Stomach smooth muscle (tissue), 2 donors: ENCODE data around the gene SYK.

Experiments used
- H3K27ac ChIP-seq: one replicate; pipeline ENCODE4 v1.7.0; 2013; ENCODE audit warnings: mild to moderate bottlenecking, low read length, inconsistent platforms
- H3K27me3 ChIP-seq, 2 donors: one replicate each; pipeline ENCODE4 v1.7.0; 2013; ENCODE audit warnings: low read length in 2 of 2; ENCODE audit not compliant: insufficient read depth in 2 of 2, control insufficient read depth in 1 of 2
- H3K36me3 ChIP-seq, 2 donors: one replicate each; pipeline ENCODE4 v1.7.0; 2013; ENCODE audit warnings: low read length in 2 of 2; ENCODE audit not compliant: control insufficient read depth in 2 of 2, insufficient read depth in 2 of 2
- H3K4me1 ChIP-seq: one replicate; pipeline ENCODE4 v1.7.0; 2013; ENCODE audit warnings: low read length; ENCODE audit not compliant: control insufficient read depth, insufficient read depth
- H3K4me3 ChIP-seq, 2 donors: one replicate each; pipeline ENCODE4 v1.7.0; 2013; ENCODE audit warnings: low read length in 2 of 2
- H3K9ac ChIP-seq, 2 donors: one replicate each; pipeline ENCODE4 v1.7.0; 2013; ENCODE audit warnings: low read length in 2 of 2, mild to moderate bottlenecking in 1 of 2
- H3K9me3 ChIP-seq, 2 donors: one replicate each; pipeline ENCODE4 v1.7.0; 2013; ENCODE audit warnings: low read length in 2 of 2; ENCODE audit not compliant: control insufficient read depth in 2 of 2
- donor health status: healthy.
- donor health status: Pancreatic carcinoma.

SYK gene

GRCh38 chr9:90848866-90849265 lies 47.2 kb downstream of the SYK start:
- no peaks in the 10 kb centered on the region for H3K4me1 ChIP-seq
- no peaks in the 10 kb centered on the region for H3K9me3 ChIP-seq
- peaks cover 0 to 4% of the 10 kb centered on the region in 2 donors for H3K27me3 ChIP-seq
- H3K4me3 ChIP-seq: no peak overlapping the region
- no peak overlapping the region for H3K9ac ChIP-seq
- peaks cover 0 to 3% of the 10 kb centered on the region in 2 donors for H3K36me3 ChIP-seq
- H3K27ac ChIP-seq: no peak overlapping the region

GRCh38 chr9:90851444-90851843 lies 49.8 kb downstream of the SYK start:
- Histone ChIP-seq H3K4me1 (no peaks in the 10 kb centered on the region), H3K4me3 (no peak overlapping the region), H3K27ac (no peak overlapping the region), H3K36me3 (peaks cover 0 to 3% of the 10 kb centered on the region in 2 donors), H3K9me3 (no peaks in the 10 kb centered on the region), H3K9ac (no peak overlapping the region), H3K27me3 (peaks cover 0 to 2% of the 10 kb centered on the region in 2 donors)

- H3K4me3 ChIP-seq: no peak overlapping the region
- H3K27ac ChIP-seq: no peak overlapping the region
- H3K4me1 ChIP-seq: no peaks in the 10 kb centered on the region
- H3K9ac ChIP-seq: no peak overlapping the region
- no peaks in the 10 kb centered on the region for H3K27me3 ChIP-seq
- no peaks in the 10 kb centered on the region for H3K9me3 ChIP-seq
- no peaks in the 10 kb centered on the region for H3K36me3 ChIP-seq
Observed at GRCh38 chr9:90853945-90854344, 52.3 kb downstream of the SYK start.

GRCh38 chr9:90854637-90855175 lies 53.1 kb downstream of the SYK start:
- no peaks in the 10 kb centered on the region for H3K4me1 ChIP-seq
- no peak overlapping the region for H3K9ac ChIP-seq
- H3K36me3 ChIP-seq: no peaks in the 10 kb centered on the region
- H3K4me3 ChIP-seq: no peak overlapping the region
- no peaks in the 10 kb centered on the region for H3K9me3 ChIP-seq
- no peak overlapping the region for H3K27ac ChIP-seq
- H3K27me3 ChIP-seq: no peaks in the 10 kb centered on the region

GRCh38 chr9:90855208-90855902 lies 53.7 kb downstream of the SYK start:
- Histone ChIP-seq H3K9ac (no peak overlapping the region), H3K9me3 (no peaks in the 10 kb centered on the region), H3K4me3 (no peak overlapping the region), H3K27me3 (no peaks in the 10 kb centered on the region), H3K36me3 (no peaks in the 10 kb centered on the region), H3K27ac (no peak overlapping the region), H3K4me1 (no peaks in the 10 kb centered on the region)

- Histone ChIP-seq H3K4me1 (no peaks in the 10 kb centered on the region), H3K9me3 (no peaks in the 10 kb centered on the region), H3K4me3 (no peak overlapping the region), H3K36me3 (no peaks in the 10 kb centered on the region), H3K27me3 (no peaks in the 10 kb centered on the region), H3K27ac (no peak overlapping the region), H3K9ac (no peak overlapping the region)
Observed at GRCh38 chr9:90857091-90857490, 55.5 kb downstream of the SYK start.

- Histone ChIP-seq H3K4me3 (no peak overlapping the region), H3K27ac (no peak overlapping the region), H3K9me3 (no peaks in the 10 kb centered on the region), H3K4me1 (no peaks in the 10 kb centered on the region), H3K27me3 (no peaks in the 10 kb centered on the region), H3K9ac (no peak overlapping the region), H3K36me3 (no peaks in the 10 kb centered on the region)
Observed at GRCh38 chr9:90857855-90858254, 56.2 kb downstream of the SYK start.

GRCh38 chr9:90858457-90858901 lies 56.9 kb downstream of the SYK start:
- Histone ChIP-seq H3K4me1 (no peaks in the 10 kb centered on the region), H3K9me3 (no peaks in the 10 kb centered on the region), H3K36me3 (no peaks in the 10 kb centered on the region), H3K27me3 (no peaks in the 10 kb centered on the region), H3K27ac (no peak overlapping the region), H3K4me3 (no peak overlapping the region), H3K9ac (no peak overlapping the region)

- Histone ChIP-seq H3K27me3 (no peaks in the 10 kb centered on the region), H3K36me3 (no peaks in the 10 kb centered on the region), H3K4me1 (no peaks in the 10 kb centered on the region), H3K9me3 (no peaks in the 10 kb centered on the region), H3K4me3 (no peak overlapping the region), H3K9ac (no peak overlapping the region), H3K27ac (no peak overlapping the region)
Observed at GRCh38 chr9:90860382-90860781, 58.8 kb downstream of the SYK start.

GRCh38 chr9:90860826-90861225 lies 59.2 kb downstream of the SYK start:
- H3K36me3 ChIP-seq: no peaks in the 10 kb centered on the region
- no peaks in the 10 kb centered on the region for H3K27me3 ChIP-seq
- H3K4me3 ChIP-seq: no peak overlapping the region
- no peaks in the 10 kb centered on the region for H3K9me3 ChIP-seq
- H3K4me1 ChIP-seq: no peaks in the 10 kb centered on the region
- H3K9ac ChIP-seq: no peak overlapping the region
- no peak overlapping the region for H3K27ac ChIP-seq

- Histone ChIP-seq H3K36me3 (no peaks in the 10 kb centered on the region), H3K9me3 (no peaks in the 10 kb centered on the region), H3K27ac (no peak overlapping the region), H3K4me3 (no peak overlapping the region), H3K9ac (no peak overlapping the region), H3K27me3 (no peaks in the 10 kb centered on the region), H3K4me1 (no peaks in the 10 kb centered on the region)
Observed at GRCh38 chr9:90861380-90861779, 59.8 kb downstream of the SYK start.
